ENCODE data around the gene CLSTN2.

CLSTN2 gene

GRCh38 chr3:140395134-140396075 is 460.4 kb downstream of the CLSTN2 start:
- WGBS, 2 experiments (ENCODE audit: insufficient coverage in 2 of 2) = 93% methylated on average over 3 of the region's 5 CpGs; no CpG with 5 or more reads in 1 of the 2 experiments
- Histone ChIP-seq H3K9me3 (ENCODE audit: control insufficient read depth, low read length) (no peaks in the 10 kb centered on the region), H3K27ac (ENCODE audit: low read depth, low read length, severe bottlenecking) (no peak overlapping the region), H3K4me3 (ENCODE audit: extremely low read depth, insufficient read depth, low read length, poor library complexity, severe bottlenecking) (no peak overlapping the region), H3K4me1 (ENCODE audit: control insufficient read depth, insufficient read depth, low read length, poor library complexity, severe bottlenecking) (no peaks in the 10 kb centered on the region), H3K36me3 (ENCODE audit: control insufficient read depth, insufficient read depth, low read length) (no peaks in the 10 kb centered on the region)

DNA sequence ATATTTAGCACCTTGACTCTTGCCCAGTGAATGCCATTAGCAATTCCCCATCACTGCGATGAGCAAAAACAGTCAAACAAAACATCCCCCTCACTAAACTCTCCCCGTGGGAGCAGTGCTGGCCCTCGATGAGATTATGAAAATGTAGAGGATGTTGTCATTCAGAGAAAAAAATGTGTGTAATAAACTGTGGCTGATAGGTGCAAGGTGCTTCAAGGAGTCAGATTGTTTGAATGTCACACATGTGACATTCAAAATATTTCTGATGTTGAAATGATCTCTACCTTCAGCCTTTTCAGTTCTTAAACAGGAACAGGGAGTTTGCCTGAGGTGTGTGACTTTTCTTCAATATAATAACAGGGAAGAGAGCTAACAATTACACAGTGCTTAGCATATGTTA is 461.1 kb downstream of the CLSTN2 start:
- Histone ChIP-seq H3K4me1 (ENCODE audit: control insufficient read depth, insufficient read depth, low read length, poor library complexity, severe bottlenecking) (no peaks in the 10 kb centered on the region), H3K9me3 (ENCODE audit: control insufficient read depth, low read length) (no peaks in the 10 kb centered on the region), H3K4me3 (ENCODE audit: extremely low read depth, insufficient read depth, low read length, poor library complexity, severe bottlenecking) (no peak overlapping the region), H3K36me3 (ENCODE audit: control insufficient read depth, insufficient read depth, low read length) (no peaks in the 10 kb centered on the region), H3K27ac (ENCODE audit: low read depth, low read length, severe bottlenecking) (no peak overlapping the region)
- WGBS, 2 experiments (ENCODE audit: insufficient coverage in 2 of 2) = 92% methylated on average over 2 of the region's 3 CpGs; no CpG with 5 or more reads in 1 of the 2 experiments

DNA sequence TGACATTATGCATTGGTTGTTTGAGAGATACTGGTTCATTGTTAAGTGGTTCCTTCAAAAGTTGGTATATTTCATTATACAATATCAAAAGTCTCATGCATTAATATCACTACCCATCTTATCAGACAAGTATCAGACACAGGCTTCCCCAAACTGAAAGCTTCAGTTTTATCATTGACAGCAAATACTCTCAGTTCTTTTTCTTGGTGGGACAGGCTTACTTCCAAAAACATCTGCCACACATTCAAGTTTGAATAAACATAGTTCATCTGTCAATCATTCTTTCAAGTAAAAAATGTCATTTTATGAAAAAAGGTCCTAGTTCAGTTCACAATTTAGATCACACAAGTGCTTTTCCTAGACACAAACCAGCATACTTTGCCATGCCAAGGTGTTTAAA is 462.9 kb downstream of the CLSTN2 start:
- Histone ChIP-seq H3K36me3 (ENCODE audit: control insufficient read depth, insufficient read depth, low read length) (no peaks in the 10 kb centered on the region), H3K4me1 (ENCODE audit: control insufficient read depth, insufficient read depth, low read length, poor library complexity, severe bottlenecking) (no peaks in the 10 kb centered on the region), H3K4me3 (ENCODE audit: extremely low read depth, insufficient read depth, low read length, poor library complexity, severe bottlenecking) (no peak overlapping the region), H3K9me3 (ENCODE audit: control insufficient read depth, low read length) (no peaks in the 10 kb centered on the region), H3K27ac (ENCODE audit: low read depth, low read length, severe bottlenecking) (no peak overlapping the region)

GRCh38 chr3:140398387-140398786 is 463.4 kb downstream of the CLSTN2 start:
- H3K36me3 ChIP-seq (ENCODE audit: control insufficient read depth, insufficient read depth, low read length) = no peaks in the 10 kb centered on the region
- H3K4me3 ChIP-seq (ENCODE audit: extremely low read depth, insufficient read depth, low read length, poor library complexity, severe bottlenecking) = no peak overlapping the region
- no peaks in the 10 kb centered on the region for H3K4me1 ChIP-seq (ENCODE audit: control insufficient read depth, insufficient read depth, low read length, poor library complexity, severe bottlenecking)
- no peak overlapping the region for H3K27ac ChIP-seq (ENCODE audit: low read depth, low read length, severe bottlenecking)
- no peaks in the 10 kb centered on the region for H3K9me3 ChIP-seq (ENCODE audit: control insufficient read depth, low read length)
- WGBS, 2 experiments (ENCODE audit: insufficient coverage in 2 of 2) = 100% methylated on average over 2 of the region's 2 CpGs; no CpG with 5 or more reads in 1 of the 2 experiments

DNA sequence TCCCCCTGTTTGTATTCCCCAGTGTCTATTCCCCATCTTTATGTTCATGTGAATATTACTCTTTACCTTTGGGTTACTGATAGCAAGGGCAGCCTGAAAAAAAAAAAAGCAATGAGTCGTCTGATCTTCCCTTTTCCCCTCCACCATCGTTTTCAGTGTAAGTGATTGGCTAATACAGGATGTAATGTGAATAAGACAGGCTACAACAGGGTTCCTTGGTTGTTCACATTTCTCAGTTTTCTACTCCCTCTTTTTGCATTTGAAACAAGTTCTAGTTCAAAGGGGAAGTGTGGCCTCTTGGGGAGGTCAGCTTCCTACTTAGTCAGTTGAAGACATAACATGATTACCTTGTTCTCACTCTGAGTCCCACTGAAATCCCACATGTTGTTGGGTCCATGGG is 464.9 kb downstream of the CLSTN2 start:
- no peaks in the 10 kb centered on the region for H3K9me3 ChIP-seq (ENCODE audit: control insufficient read depth, low read length)
- WGBS, 2 experiments (ENCODE audit: insufficient coverage in 2 of 2) = no CpG with 5 or more reads among the region's 2 CpGs

DNA sequence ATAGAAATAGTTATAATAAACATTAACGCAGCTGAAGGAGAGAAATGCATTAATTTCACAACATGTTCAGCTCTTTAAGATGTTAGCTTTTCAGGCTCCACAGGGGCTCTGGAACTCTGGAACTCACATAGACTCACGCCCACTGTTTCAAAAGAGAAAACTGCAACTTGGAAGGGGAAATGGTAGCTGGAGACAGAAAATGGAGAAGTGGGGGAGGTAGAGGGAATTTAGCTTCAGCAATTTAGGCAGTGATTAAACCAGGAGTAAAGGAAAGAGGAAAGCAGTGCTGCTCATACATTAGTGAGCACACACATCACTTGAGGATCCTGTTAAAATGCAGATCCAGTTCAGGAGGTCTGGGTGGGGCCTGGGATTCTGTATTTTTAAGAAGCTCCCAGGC is 468.1 kb downstream of the CLSTN2 start:
- H3K9me3 ChIP-seq (ENCODE audit: control insufficient read depth, low read length) = no peaks in the 10 kb centered on the region
- H3K27ac ChIP-seq (ENCODE audit: low read depth, low read length, severe bottlenecking) = no peak overlapping the region
- WGBS, 2 experiments (ENCODE audit: insufficient coverage in 2 of 2) = 86% methylated on average over 1 of the region's 2 CpGs; no CpG with 5 or more reads in 1 of the 2 experiments
- H3K36me3 ChIP-seq (ENCODE audit: control insufficient read depth, insufficient read depth, low read length) = no peaks in the 10 kb centered on the region
- no peaks in the 10 kb centered on the region for H3K4me1 ChIP-seq (ENCODE audit: control insufficient read depth, insufficient read depth, low read length, poor library complexity, severe bottlenecking)
- no peak overlapping the region for H3K4me3 ChIP-seq (ENCODE audit: extremely low read depth, insufficient read depth, low read length, poor library complexity, severe bottlenecking)

More for the DNA sequence above, 464.9 kb downstream of the CLSTN2 start:
- no peaks in the 10 kb centered on the region for H3K36me3 ChIP-seq (ENCODE audit: control insufficient read depth, insufficient read depth, low read length)
- no peaks in the 10 kb centered on the region for H3K4me1 ChIP-seq (ENCODE audit: control insufficient read depth, insufficient read depth, low read length, poor library complexity, severe bottlenecking)
- no peak overlapping the region for H3K27ac ChIP-seq (ENCODE audit: low read depth, low read length, severe bottlenecking)
- no peak overlapping the region for H3K4me3 ChIP-seq (ENCODE audit: extremely low read depth, insufficient read depth, low read length, poor library complexity, severe bottlenecking)

DNA sequence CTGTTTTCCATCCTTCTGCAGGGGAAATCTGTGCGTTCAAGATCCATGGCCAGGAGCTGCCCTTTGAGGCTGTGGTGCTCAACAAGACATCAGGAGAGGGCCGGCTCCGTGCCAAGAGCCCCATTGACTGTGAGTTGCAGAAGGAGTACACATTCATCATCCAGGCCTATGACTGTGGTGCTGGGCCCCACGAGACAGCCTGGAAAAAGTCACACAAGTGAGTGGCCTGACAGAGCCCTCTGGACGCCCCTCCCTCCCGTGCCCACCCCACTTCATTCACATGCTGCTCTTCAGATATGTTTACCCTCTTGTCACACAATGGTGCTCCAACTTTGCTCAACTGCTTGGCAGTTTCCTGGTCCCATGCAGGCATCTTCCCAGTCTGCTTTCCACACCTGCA is 468.6 kb downstream of the CLSTN2 start:
- H3K9me3 ChIP-seq (ENCODE audit: control insufficient read depth, low read length) = no peaks in the 10 kb centered on the region
- 90 to 96% methylated on average over 6 of the region's 6 CpGs for WGBS, 2 experiments (ENCODE audit: insufficient coverage in 2 of 2)
- H3K4me3 ChIP-seq (ENCODE audit: extremely low read depth, insufficient read depth, low read length, poor library complexity, severe bottlenecking) = no peak overlapping the region

GRCh38 chr3:140406655-140407054 is 471.7 kb downstream of the CLSTN2 start:
- H3K9me3 ChIP-seq (ENCODE audit: control insufficient read depth, low read length) = no peaks in the 10 kb centered on the region
- no peaks in the 10 kb centered on the region for H3K4me1 ChIP-seq (ENCODE audit: control insufficient read depth, insufficient read depth, low read length, poor library complexity, severe bottlenecking)
- H3K4me3 ChIP-seq (ENCODE audit: extremely low read depth, insufficient read depth, low read length, poor library complexity, severe bottlenecking) = no peak overlapping the region
- H3K36me3 ChIP-seq (ENCODE audit: control insufficient read depth, insufficient read depth, low read length) = no peaks in the 10 kb centered on the region
- H3K27ac ChIP-seq (ENCODE audit: low read depth, low read length, severe bottlenecking) = no peak overlapping the region

More for the DNA sequence above, 468.6 kb downstream of the CLSTN2 start:
- no peaks in the 10 kb centered on the region for H3K4me1 ChIP-seq (ENCODE audit: control insufficient read depth, insufficient read depth, low read length, poor library complexity, severe bottlenecking)
- no peak overlapping the region for H3K27ac ChIP-seq (ENCODE audit: low read depth, low read length, severe bottlenecking)
- H3K36me3 ChIP-seq (ENCODE audit: control insufficient read depth, insufficient read depth, low read length) = no peaks in the 10 kb centered on the region

GRCh38 chr3:140408252-140408651 is 473.3 kb downstream of the CLSTN2 start:
- no peak overlapping the region for H3K4me3 ChIP-seq (ENCODE audit: extremely low read depth, insufficient read depth, low read length, poor library complexity, severe bottlenecking)
- no peak overlapping the region for H3K27ac ChIP-seq (ENCODE audit: low read depth, low read length, severe bottlenecking)
- H3K4me1 ChIP-seq (ENCODE audit: control insufficient read depth, insufficient read depth, low read length, poor library complexity, severe bottlenecking) = no peaks in the 10 kb centered on the region
- H3K9me3 ChIP-seq (ENCODE audit: control insufficient read depth, low read length) = no peaks in the 10 kb centered on the region
- 87 to 94% methylated on average over 3 of the region's 3 CpGs for WGBS, 2 experiments (ENCODE audit: insufficient coverage in 2 of 2)
- no peaks in the 10 kb centered on the region for H3K36me3 ChIP-seq (ENCODE audit: control insufficient read depth, insufficient read depth, low read length)

GRCh38 chr3:140416666-140417065 is 481.7 kb downstream of the CLSTN2 start:
- WGBS, 2 experiments (ENCODE audit: insufficient coverage in 2 of 2) = 74 to 90% methylated on average over 2 to 3 of the region's 3 CpGs
- Histone ChIP-seq H3K9me3 (ENCODE audit: control insufficient read depth, low read length) (no peaks in the 10 kb centered on the region), H3K27ac (ENCODE audit: low read depth, low read length, severe bottlenecking) (no peak overlapping the region), H3K36me3 (ENCODE audit: control insufficient read depth, insufficient read depth, low read length) (no peaks in the 10 kb centered on the region), H3K4me1 (ENCODE audit: control insufficient read depth, insufficient read depth, low read length, poor library complexity, severe bottlenecking) (peaks cover 9% of the 10 kb centered on the region), H3K4me3 (ENCODE audit: extremely low read depth, insufficient read depth, low read length, poor library complexity, severe bottlenecking) (no peak overlapping the region)

GRCh38 chr3:140420621-140421357 is 485.8 kb downstream of the CLSTN2 start:
- H3K36me3 ChIP-seq (ENCODE audit: control insufficient read depth, insufficient read depth, low read length) = no peaks in the 10 kb centered on the region
- H3K4me3 ChIP-seq (ENCODE audit: extremely low read depth, insufficient read depth, low read length, poor library complexity, severe bottlenecking) = no peak overlapping the region
- H3K27ac ChIP-seq (ENCODE audit: low read depth, low read length, severe bottlenecking) = peak overlapping the region; percentile 62
- WGBS, 2 experiments (ENCODE audit: insufficient coverage in 2 of 2) = 92% methylated on average over 7 to 9 of the region's 9 CpGs
- no peaks in the 10 kb centered on the region for H3K9me3 ChIP-seq (ENCODE audit: control insufficient read depth, low read length)
- H3K4me1 ChIP-seq (ENCODE audit: control insufficient read depth, insufficient read depth, low read length, poor library complexity, severe bottlenecking) = peaks cover 35% of the 10 kb centered on the region
